ENCODE results near the gene RHBDF2.
A peak's percentile ranks its signal among the peaks of the same experiment; 100 is the strongest.

The RHBDF2 gene

GRCh38 chr17:76532072-76532651, 30.9 kb upstream of the RHBDF2 start:
- Histone ChIP-seq H3K4me2 (ENCODE audit: low read length) (no peak overlapping the region), H3K79me1 (ENCODE audit: low read length) (peaks cover 23% of the 10 kb centered on the region), H4K91ac (ENCODE audit: low read depth, low read length) (no peak overlapping the region), H2BK12ac (ENCODE audit: low read length) (no peak overlapping the region), H3K27ac (ENCODE audit: low read depth, low read length) (peak overlapping the region; percentile 13), H4K12ac (ENCODE audit: low read depth, low read length) (no peak overlapping the region), H2AFZ (ENCODE audit: insufficient read depth, low read length, poor library complexity) (no peak overlapping the region), H2AK5ac (ENCODE audit: low read length) (no peak overlapping the region), H3K4me3 (ENCODE audit: low read depth, low read length) (no peak overlapping the region), H3K36me3 (ENCODE audit: control insufficient read depth in 1 of 2, insufficient read depth in 2 of 2, low read length in 2 of 2) (no peaks in the 10 kb centered on the region), H3K18ac (ENCODE audit: low read length) (no peak overlapping the region), H3K27me3 (ENCODE audit: insufficient read depth, low read length) (peaks cover 12% of the 10 kb centered on the region), H3K14ac (ENCODE audit: low read length) (no peak overlapping the region), H3K79me2 (ENCODE audit: control insufficient read depth, insufficient read depth, low read length, poor library complexity) (peaks cover 2% of the 10 kb centered on the region), H3K4ac (ENCODE audit: low read depth, low read length) (no peak overlapping the region), H4K8ac (ENCODE audit: low read depth, low read length) (no peak overlapping the region), H3K4me1 (ENCODE audit: control insufficient read depth in 1 of 2, insufficient read depth in 2 of 2, low read length in 2 of 2) (peaks cover 39 to 46% of the 10 kb centered on the region in 2 experiments), H3K9me3 (ENCODE audit: insufficient read depth, low read depth, low read length) (peaks cover 2% of the 10 kb centered on the region), H3K23ac (ENCODE audit: low read length) (no peak overlapping the region), H2BK120ac (ENCODE audit: insufficient read depth, low read length, poor library complexity) (no peak overlapping the region), H2BK5ac (ENCODE audit: low read depth, low read length, poor library complexity) (no peak overlapping the region), H3K9ac (ENCODE audit: low read length) (no peak overlapping the region)
- peak; percentile 93 to 96 for DNase-seq
- WGBS (ENCODE audit: extremely low coverage, insufficient coverage, insufficient read length): no CpG with 5 or more reads among the region's 8 CpGs

GRCh38 chr17:76531486-76532038, 30.3 kb upstream of the RHBDF2 start:
- Histone ChIP-seq H3K4ac (ENCODE audit: low read depth, low read length) (no peak overlapping the region), H3K79me2 (ENCODE audit: control insufficient read depth, insufficient read depth, low read length, poor library complexity) (peaks cover 2% of the 10 kb centered on the region), H3K4me1 (ENCODE audit: control insufficient read depth in 1 of 2, insufficient read depth in 2 of 2, low read length in 2 of 2) (peaks cover 39 to 46% of the 10 kb centered on the region in 2 experiments), H3K9me3 (ENCODE audit: insufficient read depth, low read depth, low read length) (peaks cover 2% of the 10 kb centered on the region), H3K27ac (ENCODE audit: low read depth, low read length) (peak overlapping the region; percentile 13), H4K8ac (ENCODE audit: low read depth, low read length) (peak overlapping the region; percentile 2), H3K4me3 (ENCODE audit: low read depth, low read length) (no peak overlapping the region), H3K18ac (ENCODE audit: low read length) (no peak overlapping the region), H2BK120ac (ENCODE audit: insufficient read depth, low read length, poor library complexity) (peak overlapping the region; percentile 9), H3K14ac (ENCODE audit: low read length) (peak overlapping the region; percentile 21), H3K27me3 (ENCODE audit: insufficient read depth, low read length) (peaks cover 6% of the 10 kb centered on the region), H4K91ac (ENCODE audit: low read depth, low read length) (peak overlapping the region; percentile 84), H3K4me2 (ENCODE audit: low read length) (no peak overlapping the region), H2BK5ac (ENCODE audit: low read depth, low read length, poor library complexity) (peak overlapping the region; percentile 7), H3K9ac (ENCODE audit: low read length) (no peak overlapping the region), H3K36me3 (ENCODE audit: control insufficient read depth in 1 of 2, insufficient read depth in 2 of 2, low read length in 2 of 2) (no peaks in the 10 kb centered on the region), H2AK5ac (ENCODE audit: low read length) (peak overlapping the region; percentile 60), H3K79me1 (ENCODE audit: low read length) (peaks cover 23% of the 10 kb centered on the region), H2BK12ac (ENCODE audit: low read length) (peak overlapping the region; percentile 62), H3K23ac (ENCODE audit: low read length) (no peak overlapping the region), H4K12ac (ENCODE audit: low read depth, low read length) (no peak overlapping the region), H2AFZ (ENCODE audit: insufficient read depth, low read length, poor library complexity) (no peak overlapping the region)
- no peak for DNase-seq
- WGBS (ENCODE audit: extremely low coverage, insufficient coverage, insufficient read length): no CpG with 5 or more reads among the region's 18 CpGs

GRCh38 chr17:76530811-76531485, 29.7 kb upstream of the RHBDF2 start:
- H2BK120ac ChIP-seq (ENCODE audit: insufficient read depth, low read length, poor library complexity): peak overlapping the region; percentile 55
- no peak overlapping the region for H2BK5ac ChIP-seq (ENCODE audit: low read depth, low read length, poor library complexity)
- peaks cover 2% of the 10 kb centered on the region for H3K79me2 ChIP-seq (ENCODE audit: control insufficient read depth, insufficient read depth, low read length, poor library complexity)
- H4K91ac ChIP-seq (ENCODE audit: low read depth, low read length): peak overlapping the region; percentile 84
- H2BK12ac ChIP-seq (ENCODE audit: low read length): peak overlapping the region; percentile 85
- no peak for DNase-seq
- H3K14ac ChIP-seq (ENCODE audit: low read length): peak overlapping the region; percentile 44
- peak overlapping the region; percentile 36 for H3K18ac ChIP-seq (ENCODE audit: low read length)
- no peak overlapping the region for H3K9ac ChIP-seq (ENCODE audit: low read length)
- H3K4ac ChIP-seq (ENCODE audit: low read depth, low read length): no peak overlapping the region
- H4K8ac ChIP-seq (ENCODE audit: low read depth, low read length): peak overlapping the region; percentile 56
- peaks cover 39 to 46% of the 10 kb centered on the region in 2 experiments for H3K4me1 ChIP-seq (ENCODE audit: control insufficient read depth in 1 of 2, insufficient read depth in 2 of 2, low read length in 2 of 2)
- H3K4me3 ChIP-seq (ENCODE audit: low read depth, low read length): no peak overlapping the region
- H3K36me3 ChIP-seq (ENCODE audit: control insufficient read depth in 1 of 2, insufficient read depth in 2 of 2, low read length in 2 of 2): no peaks in the 10 kb centered on the region
- no peak overlapping the region for H3K4me2 ChIP-seq (ENCODE audit: low read length)
- H3K79me1 ChIP-seq (ENCODE audit: low read length): peaks cover 23% of the 10 kb centered on the region
- no peak overlapping the region for H2AFZ ChIP-seq (ENCODE audit: insufficient read depth, low read length, poor library complexity)
- no CpG with 5 or more reads among the region's 32 CpGs for WGBS (ENCODE audit: extremely low coverage, insufficient coverage, insufficient read length)
- H2AK5ac ChIP-seq (ENCODE audit: low read length): peak overlapping the region; percentile 62
- H3K27ac ChIP-seq (ENCODE audit: low read depth, low read length): no peak overlapping the region
- H3K9me3 ChIP-seq (ENCODE audit: insufficient read depth, low read depth, low read length): no peaks in the 10 kb centered on the region
- no peak overlapping the region for H4K12ac ChIP-seq (ENCODE audit: low read depth, low read length)
- H3K23ac ChIP-seq (ENCODE audit: low read length): no peak overlapping the region
- peaks cover under 1% of the 10 kb centered on the region for H3K27me3 ChIP-seq (ENCODE audit: insufficient read depth, low read length)

GRCh38 chr17:76530095-76530723, 29.0 kb upstream of the RHBDF2 start:
- peak overlapping the region; percentile 56 for H4K8ac ChIP-seq (ENCODE audit: low read depth, low read length)
- no peaks in the 10 kb centered on the region for H3K36me3 ChIP-seq (ENCODE audit: control insufficient read depth in 1 of 2, insufficient read depth in 2 of 2, low read length in 2 of 2)
- peak overlapping the region; percentile 56 for H3K14ac ChIP-seq (ENCODE audit: low read length)
- H3K79me2 ChIP-seq (ENCODE audit: control insufficient read depth, insufficient read depth, low read length, poor library complexity): peaks cover 2% of the 10 kb centered on the region
- no peak for DNase-seq
- no peaks in the 10 kb centered on the region for H3K27me3 ChIP-seq (ENCODE audit: insufficient read depth, low read length)
- H4K91ac ChIP-seq (ENCODE audit: low read depth, low read length): peak overlapping the region; percentile 84
- peaks cover 39 to 47% of the 10 kb centered on the region in 2 experiments for H3K4me1 ChIP-seq (ENCODE audit: control insufficient read depth in 1 of 2, insufficient read depth in 2 of 2, low read length in 2 of 2)
- peaks cover 23% of the 10 kb centered on the region for H3K79me1 ChIP-seq (ENCODE audit: low read length)
- H2BK120ac ChIP-seq (ENCODE audit: insufficient read depth, low read length, poor library complexity): peak overlapping the region; percentile 55
- H3K9ac ChIP-seq (ENCODE audit: low read length): no peak overlapping the region
- H3K4ac ChIP-seq (ENCODE audit: low read depth, low read length): peak overlapping the region; percentile 13
- H2BK12ac ChIP-seq (ENCODE audit: low read length): peak overlapping the region; percentile 85
- no peak overlapping the region for H3K23ac ChIP-seq (ENCODE audit: low read length)
- H3K18ac ChIP-seq (ENCODE audit: low read length): peak overlapping the region; percentile 36
- no peak overlapping the region for H3K4me3 ChIP-seq (ENCODE audit: low read depth, low read length)
- peak overlapping the region; percentile 24 for H3K27ac ChIP-seq (ENCODE audit: low read depth, low read length)
- peak overlapping the region; percentile 59 for H2AK5ac ChIP-seq (ENCODE audit: low read length)
- WGBS (ENCODE audit: extremely low coverage, insufficient coverage, insufficient read length): no CpG with 5 or more reads among the region's 23 CpGs
- peak overlapping the region; percentile 42 for H2BK5ac ChIP-seq (ENCODE audit: low read depth, low read length, poor library complexity)
- H4K12ac ChIP-seq (ENCODE audit: low read depth, low read length): peak overlapping the region; percentile 44
- peak overlapping the region; percentile 1 for H3K4me2 ChIP-seq (ENCODE audit: low read length)
- H2AFZ ChIP-seq (ENCODE audit: insufficient read depth, low read length, poor library complexity): peak overlapping the region; percentile 14
- no peaks in the 10 kb centered on the region for H3K9me3 ChIP-seq (ENCODE audit: insufficient read depth, low read depth, low read length)

All from trophoblast cell (in vitro differentiated cells and primary cell).